ENCODE results near the gene OXSR1.

DNA sequence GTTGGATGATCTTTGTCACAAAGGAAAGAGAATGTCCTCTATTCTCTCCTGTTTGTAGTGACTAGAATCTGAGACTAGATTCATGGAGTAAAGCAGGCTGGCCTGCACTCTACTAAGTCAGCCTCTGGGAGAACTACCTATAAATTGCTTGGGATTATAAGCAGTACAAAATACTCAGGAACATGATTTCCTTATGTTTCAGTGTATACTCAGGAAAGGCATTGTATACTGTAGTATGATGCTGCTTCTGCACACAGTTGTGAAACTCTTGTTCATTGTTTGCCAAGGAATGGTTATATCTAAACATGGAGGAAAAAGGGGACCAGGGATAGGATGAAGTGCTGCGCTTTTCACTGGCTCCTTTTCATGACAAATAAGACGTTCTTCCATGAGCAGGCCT, 49.2 kb downstream of the OXSR1 start:
- TF ChIP-seq POLR2AphosphoS5 (IDR thresholded peaks at IDR 0.05; ENCODE audit: borderline replicate concordance, low read depth, low read length) (no peak), EZH2 (IDR thresholded peaks at IDR 0.05) (no peak), FOXP2 (optimal IDR thresholded peaks at IDR 0.05; ENCODE audit: control extremely low read depth, extremely low read length, insufficient read depth) (no peak)

Measured in SK-N-MC (cell line).